HG03103 (cell line): Measurements from ENCODE around the gene VIPR2.

Experiments
- ATAC-seq: cut with Tn5 transposase; IDR thresholded peaks from one replicate; pipeline ENCODE4 v1.9.1; 2021; ENCODE audit warnings: low read depth; ENCODE audit not compliant: unreplicated experiment

VIPR2 gene

GRCh38 chr7:159048656-159049055 lies 96.0 kb downstream of the VIPR2 start:
- ATAC-seq, result no peak

GRCh38 chr7:159047536-159047935 lies 97.1 kb downstream of the VIPR2 start:
- ATAC-seq, result no peak

- ATAC-seq, result no peak
Measured at GRCh38 chr7:159046300-159046699, 98.4 kb downstream of the VIPR2 start.

- ATAC-seq, result no peak
Measured at GRCh38 chr7:159045839-159046238, 98.8 kb downstream of the VIPR2 start.

GRCh38 chr7:159042581-159043101 lies 102.0 kb downstream of the VIPR2 start:
- ATAC-seq, result no peak

GRCh38 chr7:159042103-159042502 lies 102.6 kb downstream of the VIPR2 start:
- ATAC-seq, result no peak

GRCh38 chr7:159040912-159041711 lies 103.6 kb downstream of the VIPR2 start:
- ATAC-seq, result no peak

- ATAC-seq, result no peak
Measured at GRCh38 chr7:159040146-159040545, 104.5 kb downstream of the VIPR2 start.

GRCh38 chr7:159039716-159040115 lies 105.0 kb downstream of the VIPR2 start:
- ATAC-seq, result no peak

GRCh38 chr7:159038066-159038465 lies 106.6 kb downstream of the VIPR2 start:
- no peak for ATAC-seq

GRCh38 chr7:159036916-159037605 lies 107.6 kb downstream of the VIPR2 start:
- no peak for ATAC-seq

GRCh38 chr7:159035571-159036073 lies 109.0 kb downstream of the VIPR2 start:
- ATAC-seq, result no peak

- no peak for ATAC-seq
Measured at GRCh38 chr7:159034988-159035387, 109.7 kb downstream of the VIPR2 start.

- no peak for ATAC-seq
Measured at GRCh38 chr7:159034394-159034793, 110.3 kb downstream of the VIPR2 start.

GRCh38 chr7:159033956-159034355 lies 110.7 kb downstream of the VIPR2 start:
- no peak for ATAC-seq

GRCh38 chr7:159033473-159033825 lies 111.2 kb downstream of the VIPR2 start:
- no peak for ATAC-seq

GRCh38 chr7:159032753-159033472 lies 111.8 kb downstream of the VIPR2 start:
- no peak for ATAC-seq

- no peak for ATAC-seq
Measured at GRCh38 chr7:159032322-159032721, 112.3 kb downstream of the VIPR2 start.

- no peak for ATAC-seq
Measured at GRCh38 chr7:159031750-159032149, 112.9 kb downstream of the VIPR2 start.

- ATAC-seq, result no peak
Measured at GRCh38 chr7:159031135-159031701, 113.4 kb downstream of the VIPR2 start.
